Upper lobe of right lung (tissue), 1 donor: ENCODE data around the gene PACS2. TPM values are rescaled to one million over a fixed set of nuclear protein-coding genes. Genes with fewer than 3 reads are reported as not detected.
A peak's percentile ranks its signal among the peaks of the same experiment; 100 is the strongest.

Experiments used
- ATAC-seq: fragments of 200-7000 bp; cut with Tn5 transposase; one replicate; pipeline ENCODE4 v1.9.1; 2020; ENCODE audit warnings: mild to moderate bottlenecking, moderate library complexity
- DNase-seq: peaks from one replicate; pipeline ENCODE4 v3.0.0-alpha.2; 2020
- H3K27ac ChIP-seq: fragments of 200-600 bp; one replicate; pipeline ENCODE4 v1.8.0; 2022
- H3K27me3 ChIP-seq: fragments of 200-600 bp; one replicate; pipeline ENCODE4 v1.8.0; 2022; ENCODE audit warnings: mild to moderate bottlenecking
- H3K36me3 ChIP-seq: fragments of 200-600 bp; one replicate; pipeline ENCODE4 v1.8.0; 2022
- H3K4me1 ChIP-seq: fragments of 200-600 bp; one replicate; pipeline ENCODE4 v1.8.0; 2022
- H3K4me3 ChIP-seq: fragments of 200-600 bp; one replicate; pipeline ENCODE4 v1.8.0; 2022; ENCODE audit warnings: mild to moderate bottlenecking
- H3K9me3 ChIP-seq: fragments of 200-600 bp; one replicate; pipeline ENCODE4 v1.8.0; 2022
- intact Hi-C: fragments of 100-400 bp; cut with DNase I; formaldehyde crosslinking; loops from one replicate; pipeline ENCODE4 v1.11.0; 2022
- total RNA-seq: library from RNA; stranded (reverse); fragmentation: NEBNext Ultra II Directional; extraction: Animal tissue kit (Norgen Biotek cat#: 25700); gene quantifications from one replicate; pipeline ENCODE4 v1.2.1, GENCODE V29; 2021
- TF ChIP-seq, protein P1 (sequence below): fragments of 200-600 bp; IDR thresholded peaks from one replicate; pipeline ENCODE4 v1.8.0; 2022; ENCODE audit warnings: antibody characterized with exemption
- donor health status: DM: no; HTN: yes; CAD: no; lungs with severe emphysema.

Gene PACS2
- total RNA-seq, 1 donor from 2014 or later = 86.6 TPM

DNA sequence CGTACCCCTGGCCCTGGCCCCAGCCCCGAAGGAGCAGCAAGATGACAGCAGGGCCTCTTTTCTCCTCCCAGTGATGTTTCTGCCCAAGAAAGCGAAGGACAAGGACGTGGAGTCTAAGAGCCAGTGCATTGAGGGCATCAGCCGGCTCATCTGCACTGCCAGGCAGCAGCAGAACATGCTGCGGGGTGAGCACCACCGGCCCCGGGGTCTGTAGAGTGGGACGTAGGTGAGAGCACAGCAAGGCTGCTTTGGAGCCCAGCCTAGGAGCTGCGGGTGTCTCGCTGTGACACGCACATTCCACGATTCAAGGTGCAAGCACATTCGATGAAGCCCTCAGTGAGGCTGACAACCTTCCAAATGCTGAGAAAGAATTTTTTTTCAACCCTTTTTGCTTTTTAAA lies 78.6 kb downstream of the PACS2 start:
- Histone ChIP-seq H3K9me3 (no peaks in the 10 kb centered on the region), H3K4me3 (no peak overlapping the region), H3K36me3 (no peaks in the 10 kb centered on the region), H3K27me3 (no peaks in the 10 kb centered on the region), H3K27ac (no peak overlapping the region), H3K4me1 (peaks cover 24% of the 10 kb centered on the region)
- TF ChIP-seq, protein P1, sequence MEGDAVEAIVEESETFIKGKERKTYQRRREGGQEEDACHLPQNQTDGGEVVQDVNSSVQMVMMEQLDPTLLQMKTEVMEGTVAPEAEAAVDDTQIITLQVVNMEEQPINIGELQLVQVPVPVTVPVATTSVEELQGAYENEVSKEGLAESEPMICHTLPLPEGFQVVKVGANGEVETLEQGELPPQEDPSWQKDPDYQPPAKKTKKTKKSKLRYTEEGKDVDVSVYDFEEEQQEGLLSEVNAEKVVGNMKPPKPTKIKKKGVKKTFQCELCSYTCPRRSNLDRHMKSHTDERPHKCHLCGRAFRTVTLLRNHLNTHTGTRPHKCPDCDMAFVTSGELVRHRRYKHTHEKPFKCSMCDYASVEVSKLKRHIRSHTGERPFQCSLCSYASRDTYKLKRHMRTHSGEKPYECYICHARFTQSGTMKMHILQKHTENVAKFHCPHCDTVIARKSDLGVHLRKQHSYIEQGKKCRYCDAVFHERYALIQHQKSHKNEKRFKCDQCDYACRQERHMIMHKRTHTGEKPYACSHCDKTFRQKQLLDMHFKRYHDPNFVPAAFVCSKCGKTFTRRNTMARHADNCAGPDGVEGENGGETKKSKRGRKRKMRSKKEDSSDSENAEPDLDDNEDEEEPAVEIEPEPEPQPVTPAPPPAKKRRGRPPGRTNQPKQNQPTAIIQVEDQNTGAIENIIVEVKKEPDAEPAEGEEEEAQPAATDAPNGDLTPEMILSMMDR = no peak
- ATAC-seq = no peak
- no peak for DNase-seq
- intact Hi-C loops = loop anchor here (10.0 kb wide), 1 partner anchor 102 kb away; the partner anchor contains the start of gene TEDC1

- TF ChIP-seq, protein P1 = no peak
- H3K27me3 ChIP-seq = no peaks in the 10 kb centered on the region
- H3K9me3 ChIP-seq = no peaks in the 10 kb centered on the region
- no peak overlapping the region for H3K4me3 ChIP-seq
- ATAC-seq (no peak), DNase-seq (no peak)
- peaks cover 14% of the 10 kb centered on the region for H3K4me1 ChIP-seq
- intact Hi-C loops = loop anchor here (10.0 kb wide), 1 partner anchor 100 kb away; the partner anchor contains the start of gene TEDC1
- H3K27ac ChIP-seq = no peak overlapping the region
- no peaks in the 10 kb centered on the region for H3K36me3 ChIP-seq
Measured at GRCh38 chr14:105394714-105395537, 80.4 kb downstream of the PACS2 start.

- no peak overlapping the region for H3K27ac ChIP-seq
- no peak for DNase-seq
- intact Hi-C loops = loop anchor here (10.0 kb wide), 1 partner anchor 99 kb away; the partner anchor contains the start of gene TEDC1
Measured at GRCh38 chr14:105395538-105395854, 80.9 kb downstream of the PACS2 start.

DNA sequence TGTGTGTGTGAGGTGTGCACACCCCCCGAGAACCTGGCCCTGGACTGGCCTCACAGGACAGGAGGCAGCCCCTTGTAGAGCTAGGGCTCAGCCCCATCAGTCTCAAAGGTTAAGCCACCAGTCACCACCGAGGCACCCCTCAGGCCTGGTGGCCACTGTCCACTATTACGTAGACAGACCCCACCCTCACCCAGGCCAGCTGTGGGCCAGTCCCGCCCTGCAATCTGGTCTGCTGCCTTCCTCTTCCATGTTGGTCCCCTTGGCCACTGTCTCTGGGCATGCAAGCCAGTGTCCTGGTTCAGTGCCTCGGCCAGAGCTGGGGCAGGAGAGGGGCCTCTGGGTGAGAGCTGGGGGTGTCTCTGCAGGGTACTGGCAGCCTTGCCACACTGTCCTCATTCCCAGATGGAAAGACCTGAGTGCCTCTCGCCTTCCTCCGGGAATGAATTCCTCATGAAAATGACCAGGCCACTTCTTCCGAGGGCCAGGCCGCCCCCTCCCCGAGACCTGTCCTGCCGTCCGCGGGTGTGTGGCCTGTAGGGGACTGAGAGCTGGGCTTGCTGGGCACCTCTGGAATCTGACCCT lies 82.9 kb downstream of the PACS2 start:
- no peaks in the 10 kb centered on the region for H3K36me3 ChIP-seq
- intact Hi-C loops = loop anchor here (10.0 kb wide), 1 partner anchor 97 kb away; the partner anchor contains the start of gene TEDC1
- H3K9me3 ChIP-seq = no peaks in the 10 kb centered on the region
- H3K4me3 ChIP-seq = peak overlapping the region; percentile 89
- H3K27ac ChIP-seq = peak overlapping the region; percentile 86
- no peak for DNase-seq
- ATAC-seq = no peak
- TF ChIP-seq, protein P1 = no peak
- no peaks in the 10 kb centered on the region for H3K27me3 ChIP-seq
- H3K4me1 ChIP-seq = peaks cover 6% of the 10 kb centered on the region

More at GRCh38 chr14:105395538-105395854, 80.9 kb downstream of the PACS2 start:
- Histone ChIP-seq H3K9me3 (no peaks in the 10 kb centered on the region), H3K4me3 (no peak overlapping the region), H3K4me1 (peaks cover 8% of the 10 kb centered on the region), H3K36me3 (no peaks in the 10 kb centered on the region), H3K27me3 (no peaks in the 10 kb centered on the region)
- ATAC-seq = no peak
- TF ChIP-seq, protein P1 = no peak

DNA sequence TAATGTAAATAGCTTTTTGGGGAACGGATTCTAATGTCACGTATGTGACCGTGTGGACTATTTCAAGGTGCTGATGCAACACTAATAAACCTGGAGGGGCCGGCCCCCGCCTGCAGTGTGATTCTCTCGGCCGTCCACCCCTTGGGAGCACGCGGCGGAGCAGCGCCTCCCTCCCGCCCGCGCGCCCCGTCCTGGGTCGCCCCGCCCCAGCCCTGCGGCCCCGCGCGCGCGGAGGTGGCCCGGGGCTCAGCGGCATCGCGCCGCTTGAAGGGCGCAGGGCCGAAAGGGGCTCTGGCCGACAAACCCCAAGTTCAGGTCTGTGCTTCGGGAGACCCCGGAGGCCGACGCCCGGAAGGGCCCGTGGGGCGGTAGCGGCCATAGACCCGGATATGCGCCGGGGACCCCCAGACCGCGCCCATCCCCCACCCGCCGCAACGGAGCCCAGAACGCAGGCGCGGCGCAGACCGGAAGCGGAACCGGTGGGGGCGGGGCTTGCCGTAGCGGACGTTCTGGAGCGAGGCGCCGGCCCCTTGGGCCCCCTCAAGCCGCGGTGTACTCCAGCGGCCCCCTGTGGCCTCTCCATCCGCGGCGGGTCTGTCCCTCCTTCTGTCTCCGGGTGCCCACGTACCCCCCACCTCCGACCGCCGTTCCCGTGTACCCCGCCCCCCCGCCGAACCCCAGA lies 83.6 kb downstream of the PACS2 start, which contains the start of gene TEX22:
Gene TEX22, plus strand, starts transcription at position 495 of the 682 bp plus-strand sequence. CDS start 803 bp downstream, outside the sequence.
- H3K4me3 ChIP-seq = peak within 1 kb of the TSS; percentile 89
- peak; percentile 94 for ATAC-seq
- H3K27me3 ChIP-seq = no peaks in the 10 kb centered on the region
- TF ChIP-seq, protein P1 = peak; percentile 37
- H3K27ac ChIP-seq = peak within 1 kb of the TSS; percentile 86
- DNase-seq = peak; percentile 96
- no peaks in the 10 kb centered on the region for H3K36me3 ChIP-seq
- H3K9me3 ChIP-seq = no peaks in the 10 kb centered on the region
- intact Hi-C loops = loop anchor here (10.0 kb wide), 1 partner anchor 97 kb away; the partner anchor contains the start of gene TEDC1
- peaks cover 6% of the 10 kb centered on the region for H3K4me1 ChIP-seq
